ENCODE measurements around the gene CRYM.

- no peak for TF ChIP-seq POLR2A (IDR thresholded peaks at IDR 0.05)
- TF ChIP-seq POLR2AphosphoS5 (IDR thresholded peaks at IDR 0.05): no peak
- no peak for TF ChIP-seq CTCF (IDR thresholded peaks at IDR 0.05)
- no peak for TF ChIP-seq EP300 (IDR thresholded peaks at IDR 0.05)
Observed at GRCh38 chr16:21211486-21211885, 66.6 kb downstream of the CRYM start, which contains the start of gene ZP2.

Data from gastroesophageal sphincter (tissue), 3 donors.